WTC11 (cell line): Measurements from ENCODE around the gene SYNGR1. TPM values are rescaled to one million over a fixed set of nuclear protein-coding genes. Genes with fewer than 3 reads are reported as not detected.

Source experiments
- ATAC-seq: fragments of 200-7000 bp; cut with Tn5 transposase; 2 replicates; pipeline ENCODE4 v1.10.0; 2021; ENCODE audit warnings: mild to moderate bottlenecking, moderate library complexity
- CTCF ChIA-PET: fragments of 300-600 bp; sonication (Branson Sonifier 250); formaldehyde crosslinking; loops from one replicate; lab custom pipeline; 2021; ENCODE audit warnings: antibody characterized with exemption; lab: Charles Lee
- POLR2A ChIA-PET: fragments of 350-600 bp; sonication (Branson Sonifier 250); formaldehyde crosslinking; loops from one replicate; lab custom pipeline; 2021; ENCODE audit warnings: antibody characterized with exemption; lab: Charles Lee
- DNase-seq: peaks from one replicate; pipeline ENCODE4 v3.0.0; 2021; ENCODE audit warnings: low spot score
- H3K27ac Mint-ChIP-seq: 2 replicates; pipeline ENCODE4 v1.8.0; 2021; ENCODE audit warnings: mixed read lengths
- H3K27me3 Mint-ChIP-seq: 2 replicates; pipeline ENCODE4 v1.8.0; 2021; ENCODE audit warnings: low read depth, mild to moderate bottlenecking, moderate library complexity, mixed read lengths
- H3K36me3 Mint-ChIP-seq: 2 replicates; pipeline ENCODE4 v1.8.0; 2021; ENCODE audit warnings: mixed read lengths
- H3K4me1 Mint-ChIP-seq: 2 replicates; pipeline ENCODE4 v1.8.0; 2022; ENCODE audit warnings: mixed read lengths
- H3K4me3 Mint-ChIP-seq: 2 replicates; pipeline ENCODE4 v1.8.0; 2021; ENCODE audit warnings: mild to moderate bottlenecking, moderate library complexity, mixed read lengths
- H3K9me3 Mint-ChIP-seq: 2 replicates; pipeline ENCODE4 v1.8.0; 2021; ENCODE audit warnings: mixed read lengths
- CBFB ChIP-seq: sonication (generic); formaldehyde crosslinking; IDR thresholded peaks from 2 replicates; pipeline ENCODE4 v1.8.1; 2022; ENCODE audit warnings: mild to moderate bottlenecking, low read depth, missing genetic modification reagents
- EMX1 ChIP-seq: fragments of 250-450 bp; sonication (Bioruptor Pico); IDR thresholded peaks from 2 replicates; pipeline ENCODE4 v1.8.0; 2021; ENCODE audit warnings: mild to moderate bottlenecking
- GABPB1 ChIP-seq: sonication (generic); formaldehyde crosslinking; IDR thresholded peaks from 2 replicates; pipeline ENCODE4 v1.8.1; 2023; ENCODE audit warnings: mild to moderate bottlenecking, missing genetic modification reagents
- NFYB ChIP-seq: sonication (generic); formaldehyde crosslinking; conservative IDR thresholded peaks from 2 replicates; pipeline ENCODE4 v1.8.0; 2022; ENCODE audit warnings: low read depth, missing genetic modification reagents
- SP1 ChIP-seq: sonication (generic); formaldehyde crosslinking; conservative IDR thresholded peaks from 2 replicates; pipeline ENCODE4 v1.8.1; 2022; ENCODE audit warnings: missing genetic modification reagents
- TEAD4 ChIP-seq: sonication (generic); formaldehyde crosslinking; IDR thresholded peaks from 2 replicates; pipeline ENCODE4 v1.8.0; 2022; ENCODE audit warnings: mild to moderate bottlenecking, missing genetic modification reagents
- ZNF121 ChIP-seq: sonication (generic); formaldehyde crosslinking; IDR thresholded peaks from 2 replicates; pipeline ENCODE4 v1.8.0; 2023; ENCODE audit warnings: missing genetic modification reagents
- ZNF263 ChIP-seq: sonication (generic); formaldehyde crosslinking; IDR thresholded peaks from 2 replicates; pipeline ENCODE4 v1.8.1; 2022; ENCODE audit warnings: low read depth, mild to moderate bottlenecking, moderate library complexity, missing genetic modification reagents
- total RNA-seq: library from RNA; stranded (reverse); gene quantifications from 3 replicates; pipeline ENCODE4 v1.2.3, GENCODE V29; 2021
- TF ChIP-seq, protein P1 (sequence below): sonication (generic); formaldehyde crosslinking; conservative IDR thresholded peaks from 2 replicates; pipeline ENCODE4 v1.8.1; 2022; ENCODE audit warnings: mild to moderate bottlenecking, missing genetic modification reagents
- TF ChIP-seq, protein P2 (sequence below): sonication (generic); formaldehyde crosslinking; IDR thresholded peaks from 2 replicates; pipeline ENCODE4 v1.8.1; 2022; ENCODE audit warnings: low read depth, missing genetic modification reagents, borderline replicate concordance
- TF ChIP-seq, protein P3 (sequence below): sonication (generic); formaldehyde crosslinking; IDR thresholded peaks from 2 replicates; pipeline ENCODE4 v1.8.1; 2022; ENCODE audit warnings: mild to moderate bottlenecking, missing genetic modification reagents, moderate library complexity, borderline replicate concordance
- TF ChIP-seq, protein P4 (sequence below): sonication (generic); formaldehyde crosslinking; IDR thresholded peaks from 2 replicates; pipeline ENCODE4 v1.8.1; 2023; ENCODE audit warnings: mild to moderate bottlenecking, missing genetic modification reagents, moderate library complexity
- TF ChIP-seq, protein P5 (sequence below): sonication (generic); formaldehyde crosslinking; IDR thresholded peaks from 2 replicates; pipeline ENCODE4 v1.8.0; 2023; ENCODE audit warnings: missing genetic modification reagents
- TF ChIP-seq, protein P6 (sequence below): fragments of 250-450 bp; sonication (Bioruptor Pico); conservative IDR thresholded peaks from 2 replicates; pipeline ENCODE4 v1.9.0; 2021; ENCODE audit warnings: mild to moderate bottlenecking

The SYNGR1 gene
- total RNA-seq, 1 experiment from 2014 or later = 35.3 TPM

DNA sequence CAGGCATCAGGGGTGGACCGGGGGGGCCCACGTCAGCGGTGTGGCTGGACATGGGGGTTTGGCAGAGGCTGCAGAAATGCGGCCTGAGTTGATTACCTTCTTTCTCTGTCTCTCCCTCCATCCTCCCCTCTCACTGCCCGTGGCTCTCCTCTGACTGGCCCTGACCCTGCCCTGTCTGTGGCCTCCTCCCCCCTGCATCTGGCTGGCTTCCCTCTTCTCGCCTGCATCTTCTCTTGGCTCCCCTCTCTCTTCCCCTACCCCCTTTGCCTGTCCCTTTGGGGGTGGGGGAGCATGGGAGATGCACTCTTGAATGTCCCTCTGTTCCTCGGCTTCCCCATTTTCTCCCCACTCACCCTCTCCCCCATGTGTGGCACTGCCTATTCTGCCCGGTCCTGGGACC lies 25.9 kb downstream of the SYNGR1 start (continued):
- TF ChIP-seq, protein P1, sequence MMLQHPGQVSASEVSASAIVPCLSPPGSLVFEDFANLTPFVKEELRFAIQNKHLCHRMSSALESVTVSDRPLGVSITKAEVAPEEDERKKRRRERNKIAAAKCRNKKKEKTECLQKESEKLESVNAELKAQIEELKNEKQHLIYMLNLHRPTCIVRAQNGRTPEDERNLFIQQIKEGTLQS (CRISPR knock-in tag) = no peak
- no peak for TF ChIP-seq ZNF263 (CRISPR knock-in tag)

DNA sequence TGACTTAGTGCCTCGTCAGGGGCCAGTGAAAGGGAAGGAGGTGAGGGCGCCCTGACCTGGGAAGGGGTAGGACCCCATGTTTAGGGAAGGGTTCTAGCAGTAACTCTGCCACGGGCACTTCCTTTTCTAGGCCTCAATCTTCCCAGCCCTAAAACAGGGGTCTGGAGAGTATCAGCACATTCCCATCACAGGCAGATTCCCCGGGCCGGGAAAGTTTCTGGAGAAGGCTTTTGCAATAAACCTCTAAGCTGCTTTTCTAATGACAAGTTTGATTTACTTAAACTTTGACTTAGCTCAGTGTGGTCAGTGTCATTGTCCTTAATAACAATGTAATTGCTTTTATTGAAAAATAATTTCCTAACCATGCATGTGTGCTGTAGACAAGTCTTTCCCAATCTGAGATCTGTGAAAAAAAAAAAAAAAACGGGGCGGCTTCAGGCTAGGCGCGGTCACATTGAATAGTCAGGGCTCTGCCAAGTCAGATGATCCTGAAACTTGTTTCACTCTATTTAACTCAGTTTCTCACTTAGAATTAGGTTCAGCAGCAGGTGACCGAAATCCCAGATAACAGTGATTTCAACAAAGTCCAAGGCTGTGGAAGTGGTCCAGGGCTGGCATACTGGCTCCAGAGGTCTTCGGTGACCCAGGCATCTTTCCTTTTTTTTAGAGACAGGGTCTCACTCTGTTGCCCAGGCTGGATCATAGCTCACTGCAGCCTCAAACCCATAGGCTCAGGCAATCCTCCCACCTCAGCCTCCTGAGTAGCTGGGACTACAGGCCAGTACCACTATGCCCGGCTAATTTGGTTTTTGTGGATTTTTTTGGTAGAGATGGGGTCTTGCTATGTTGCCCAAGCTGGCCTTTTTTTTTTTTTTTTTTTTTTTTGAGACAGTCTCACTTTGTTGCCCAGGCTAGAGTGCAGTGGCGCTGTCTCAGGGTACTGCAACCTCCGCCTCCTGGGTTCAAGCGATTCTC lies 30.3 kb downstream of the SYNGR1 start:
- no peaks in the 10 kb centered on the region for H3K27me3 Mint-ChIP-seq
- H3K9me3 Mint-ChIP-seq = no peaks in the 10 kb centered on the region
- DNase-seq (no peak), ATAC-seq (no peak)
- H3K4me1 Mint-ChIP-seq = peaks cover 4% of the 10 kb centered on the region
- no peak overlapping the region for H3K27ac Mint-ChIP-seq
- POLR2A ChIA-PET = interaction anchor here (0.7 to 1.2 kb wide), 2 partner anchors 140 kb away, joined by 3 to 4 read pairs; no protein-coding TSS in a partner anchor
- CTCF ChIA-PET = interaction anchor here (0.6 to 1.4 kb wide), 3 partner anchors 12 to 269 kb away, joined by 3 to 5 read pairs (median 4); no protein-coding TSS in a partner anchor
- TF ChIP-seq, protein P2, sequence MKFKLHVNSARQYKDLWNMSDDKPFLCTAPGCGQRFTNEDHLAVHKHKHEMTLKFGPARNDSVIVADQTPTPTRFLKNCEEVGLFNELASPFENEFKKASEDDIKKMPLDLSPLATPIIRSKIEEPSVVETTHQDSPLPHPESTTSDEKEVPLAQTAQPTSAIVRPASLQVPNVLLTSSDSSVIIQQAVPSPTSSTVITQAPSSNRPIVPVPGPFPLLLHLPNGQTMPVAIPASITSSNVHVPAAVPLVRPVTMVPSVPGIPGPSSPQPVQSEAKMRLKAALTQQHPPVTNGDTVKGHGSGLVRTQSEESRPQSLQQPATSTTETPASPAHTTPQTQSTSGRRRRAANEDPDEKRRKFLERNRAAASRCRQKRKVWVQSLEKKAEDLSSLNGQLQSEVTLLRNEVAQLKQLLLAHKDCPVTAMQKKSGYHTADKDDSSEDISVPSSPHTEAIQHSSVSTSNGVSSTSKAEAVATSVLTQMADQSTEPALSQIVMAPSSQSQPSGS (CRISPR knock-in tag) = no peak
- TF ChIP-seq, protein P3, sequence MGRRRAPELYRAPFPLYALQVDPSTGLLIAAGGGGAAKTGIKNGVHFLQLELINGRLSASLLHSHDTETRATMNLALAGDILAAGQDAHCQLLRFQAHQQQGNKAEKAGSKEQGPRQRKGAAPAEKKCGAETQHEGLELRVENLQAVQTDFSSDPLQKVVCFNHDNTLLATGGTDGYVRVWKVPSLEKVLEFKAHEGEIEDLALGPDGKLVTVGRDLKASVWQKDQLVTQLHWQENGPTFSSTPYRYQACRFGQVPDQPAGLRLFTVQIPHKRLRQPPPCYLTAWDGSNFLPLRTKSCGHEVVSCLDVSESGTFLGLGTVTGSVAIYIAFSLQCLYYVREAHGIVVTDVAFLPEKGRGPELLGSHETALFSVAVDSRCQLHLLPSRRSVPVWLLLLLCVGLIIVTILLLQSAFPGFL (CRISPR knock-in tag) = no peak
- TF ChIP-seq ZNF121 = peak; percentile 29; the same call in 1 of the 2 replicates
- H3K4me3 Mint-ChIP-seq = no peak overlapping the region
- H3K36me3 Mint-ChIP-seq = no peaks in the 10 kb centered on the region; the same call in 1 of the 2 replicates

DNA sequence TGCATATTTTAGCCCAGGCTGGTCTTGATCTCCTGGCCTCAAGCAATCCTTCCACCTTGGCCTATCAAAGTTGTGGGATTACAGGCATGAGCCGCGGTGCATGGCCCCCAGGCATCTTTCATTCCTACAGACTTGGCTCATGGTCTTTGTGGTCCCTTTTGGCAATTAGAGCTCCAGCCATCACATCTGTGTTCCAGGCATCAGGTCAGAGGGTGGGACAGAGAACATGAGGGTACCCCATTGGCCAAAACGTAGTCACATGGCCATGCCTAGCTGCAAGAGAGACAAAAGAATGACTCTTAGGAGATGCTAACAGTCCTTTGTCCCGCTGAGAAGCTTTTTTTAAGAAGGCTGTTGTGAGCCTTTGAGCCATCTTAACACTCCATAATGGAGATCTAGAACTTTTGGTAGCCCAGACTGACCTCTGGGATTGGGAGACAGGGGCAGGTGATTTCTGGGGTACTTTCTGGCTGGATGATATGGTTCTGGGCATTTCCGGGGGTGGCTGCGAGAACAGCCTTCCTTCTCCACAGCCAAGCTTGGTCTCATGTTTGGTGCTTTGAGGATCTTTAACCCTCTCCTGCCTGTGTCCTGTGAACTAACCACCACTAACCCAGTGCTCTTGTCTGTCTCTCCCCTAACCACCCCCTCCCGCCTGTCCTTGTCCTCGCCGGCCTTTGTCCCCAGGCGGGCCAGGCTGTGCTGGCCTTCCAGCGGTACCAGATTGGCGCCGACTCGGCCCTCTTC lies 31.4 kb downstream of the SYNGR1 start:
- DNase-seq (no peak), ATAC-seq (no peak)
- ChIA-PET POLR2A (interaction anchor here (1.2 kb wide), 1 partner anchor 139 kb away, joined by 3 read pairs; no protein-coding TSS in a partner anchor), CTCF (interaction anchor here (0.7 to 1.4 kb wide), 4 partner anchors 9 to 50 kb away, joined by 3 to 5 read pairs (median 4); no protein-coding TSS in a partner anchor)
- peaks cover 1% of the 10 kb centered on the region; the same call in 1 of the 2 replicates for H3K27me3 Mint-ChIP-seq
- H3K4me3 Mint-ChIP-seq = no peak overlapping the region
- no peak overlapping the region for H3K27ac Mint-ChIP-seq
- no peak for TF ChIP-seq TEAD4
- TF ChIP-seq, protein P4, sequence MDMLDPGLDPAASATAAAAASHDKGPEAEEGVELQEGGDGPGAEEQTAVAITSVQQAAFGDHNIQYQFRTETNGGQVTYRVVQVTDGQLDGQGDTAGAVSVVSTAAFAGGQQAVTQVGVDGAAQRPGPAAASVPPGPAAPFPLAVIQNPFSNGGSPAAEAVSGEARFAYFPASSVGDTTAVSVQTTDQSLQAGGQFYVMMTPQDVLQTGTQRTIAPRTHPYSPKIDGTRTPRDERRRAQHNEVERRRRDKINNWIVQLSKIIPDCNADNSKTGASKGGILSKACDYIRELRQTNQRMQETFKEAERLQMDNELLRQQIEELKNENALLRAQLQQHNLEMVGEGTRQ (CRISPR knock-in tag) = peak; percentile 53
- no peaks in the 10 kb centered on the region; the same call in 1 of the 2 replicates for H3K36me3 Mint-ChIP-seq
- no peaks in the 10 kb centered on the region for H3K9me3 Mint-ChIP-seq
- peaks cover 4% of the 10 kb centered on the region for H3K4me1 Mint-ChIP-seq

DNA sequence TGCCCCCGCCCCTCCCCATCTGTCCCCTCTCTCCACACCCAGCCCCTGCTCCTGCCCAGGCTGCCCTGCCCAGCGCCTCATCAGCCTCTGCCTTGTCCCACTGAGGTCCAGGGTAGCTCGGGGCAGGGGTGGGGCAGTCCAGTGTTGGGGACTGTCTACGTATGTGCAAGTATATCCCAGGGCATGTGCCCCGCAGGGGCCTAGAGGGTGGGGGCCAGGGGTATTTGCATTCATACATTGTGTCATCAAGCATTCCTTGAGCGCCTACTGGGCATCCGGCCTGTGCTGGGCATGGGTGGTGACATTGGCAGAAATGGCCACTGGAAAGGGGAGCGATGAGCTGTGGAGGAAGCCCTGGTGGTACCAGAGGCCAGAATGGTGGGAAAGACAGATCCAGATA lies 32.1 kb downstream of the SYNGR1 start:
- H3K27ac Mint-ChIP-seq = no peak overlapping the region
- H3K36me3 Mint-ChIP-seq = no peaks in the 10 kb centered on the region; the same call in 1 of the 2 replicates
- POLR2A ChIA-PET = no interaction called here
- H3K4me1 Mint-ChIP-seq = peaks cover 4% of the 10 kb centered on the region
- no peak for ATAC-seq
- DNase-seq = no peak
- H3K9me3 Mint-ChIP-seq = no peaks in the 10 kb centered on the region
- peaks cover 5% of the 10 kb centered on the region; the same call in 1 of the 2 replicates for H3K27me3 Mint-ChIP-seq
- no peak overlapping the region for H3K4me3 Mint-ChIP-seq
- TF ChIP-seq, protein P5, sequence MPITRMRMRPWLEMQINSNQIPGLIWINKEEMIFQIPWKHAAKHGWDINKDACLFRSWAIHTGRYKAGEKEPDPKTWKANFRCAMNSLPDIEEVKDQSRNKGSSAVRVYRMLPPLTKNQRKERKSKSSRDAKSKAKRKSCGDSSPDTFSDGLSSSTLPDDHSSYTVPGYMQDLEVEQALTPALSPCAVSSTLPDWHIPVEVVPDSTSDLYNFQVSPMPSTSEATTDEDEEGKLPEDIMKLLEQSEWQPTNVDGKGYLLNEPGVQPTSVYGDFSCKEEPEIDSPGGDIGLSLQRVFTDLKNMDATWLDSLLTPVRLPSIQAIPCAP (CRISPR knock-in tag) = no peak
- TF ChIP-seq, protein P6, sequence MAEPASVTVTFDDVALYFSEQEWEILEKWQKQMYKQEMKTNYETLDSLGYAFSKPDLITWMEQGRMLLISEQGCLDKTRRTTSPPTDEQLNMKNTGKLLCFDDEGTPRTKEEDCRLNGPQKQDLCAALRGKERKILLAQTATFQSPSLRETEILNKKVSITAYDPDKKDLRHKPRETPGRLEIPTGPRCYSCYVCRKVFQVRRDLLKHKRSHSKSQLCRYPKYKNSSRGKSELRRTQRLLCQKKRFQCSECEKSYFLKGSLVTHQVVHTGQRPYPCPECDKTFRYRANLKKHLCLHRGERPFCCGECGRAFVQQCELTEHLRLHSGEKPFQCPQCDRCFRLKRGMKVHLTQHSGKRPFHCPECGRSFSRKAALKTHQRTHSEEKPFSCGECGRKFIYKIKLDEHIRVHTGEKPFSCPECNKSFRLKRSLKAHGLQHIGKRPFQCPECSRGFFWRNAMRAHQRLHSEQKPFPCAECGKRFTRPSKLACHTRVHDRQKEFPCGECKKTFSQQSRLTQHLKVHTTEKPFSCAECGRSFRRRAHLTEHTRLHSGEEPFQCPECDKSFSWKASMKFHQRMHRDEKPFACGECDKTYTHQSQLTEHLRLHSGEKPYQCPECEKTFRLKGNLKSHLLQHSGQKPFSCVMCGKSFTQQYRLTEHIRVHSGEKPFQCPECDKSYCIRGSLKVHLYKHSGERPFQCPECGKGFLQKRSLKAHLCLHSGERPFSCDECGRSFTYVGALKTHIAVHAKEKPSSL (CRISPR knock-in tag) = no peak
- TF ChIP-seq NFYB (CRISPR knock-in tag) = no peak
- no peak for TF ChIP-seq CBFB
- no peak for TF ChIP-seq EMX1 (CRISPR knock-in tag)
- TF ChIP-seq, protein P1 (CRISPR knock-in tag) = no peak
- TF ChIP-seq SP1 (CRISPR knock-in tag) = no peak
- no peak for TF ChIP-seq GABPB1
- TF ChIP-seq, all 79 proteins: peak for 0
- CTCF ChIA-PET = interaction anchor here (1.0 to 1.4 kb wide), 2 partner anchors 39 to 147 kb away, joined by 3 to 4 read pairs; no protein-coding TSS in a partner anchor
